Nephron progenitor cell (in vitro differentiated cells): ENCODE measurements around the gene LIMK1.

ENCODE experiments used
- DNase-seq: peaks from one replicate; pipeline ENCODE4 v3.0.0; 2021
- H3K27ac Mint-ChIP-seq: 2 replicates; pipeline ENCODE4 v1.8.0; 2021; ENCODE audit warnings: mild to moderate bottlenecking, moderate library complexity, mixed read lengths
- H3K27me3 Mint-ChIP-seq: 2 replicates; pipeline ENCODE4 v1.8.0; 2021; ENCODE audit warnings: mild to moderate bottlenecking, low read depth, mixed read lengths; ENCODE audit not compliant: poor library complexity
- H3K36me3 Mint-ChIP-seq: 2 replicates; pipeline ENCODE4 v1.8.0; 2021; ENCODE audit warnings: low read depth, mixed read lengths
- H3K4me1 Mint-ChIP-seq: 2 replicates; pipeline ENCODE4 v1.8.0; 2021; ENCODE audit warnings: mixed read lengths
- H3K4me3 Mint-ChIP-seq: 2 replicates; pipeline ENCODE4 v1.8.0; 2021; ENCODE audit warnings: mild to moderate bottlenecking, moderate library complexity, mixed read lengths
- H3K9me3 Mint-ChIP-seq: 2 replicates; pipeline ENCODE4 v1.8.0; 2021; ENCODE audit warnings: mild to moderate bottlenecking, moderate library complexity, mixed read lengths
- CTCF ChIP-seq: fragments of 200-600 bp; sonication (generic); IDR thresholded peaks from 2 replicates; pipeline ENCODE4 v1.5.0; 2021; ENCODE audit warnings: antibody characterized with exemption

Gene LIMK1

GRCh38 chr7:74058486-74058885 is 25.1 kb upstream of the LIMK1 start:
- Mint-ChIP-seq H3K27ac (no peak overlapping the region), H3K27me3 (peaks cover 21% of the 10 kb centered on the region), H3K4me1 (no peaks in the 10 kb centered on the region), H3K4me3 (no peak overlapping the region), H3K36me3 (no peaks in the 10 kb centered on the region), H3K9me3 (no peaks in the 10 kb centered on the region)
- DNase-seq = no peak
- no peak for TF ChIP-seq CTCF

GRCh38 chr7:74059037-74059436 is 24.6 kb upstream of the LIMK1 start:
- Mint-ChIP-seq H3K9me3 (no peaks in the 10 kb centered on the region), H3K27me3 (peaks cover 21% of the 10 kb centered on the region), H3K4me3 (no peak overlapping the region), H3K27ac (no peak overlapping the region), H3K36me3 (no peaks in the 10 kb centered on the region), H3K4me1 (no peaks in the 10 kb centered on the region)
- DNase-seq = no peak
- no peak for TF ChIP-seq CTCF

- no peaks in the 10 kb centered on the region for H3K4me1 Mint-ChIP-seq
- DNase-seq = no peak
- no peak for TF ChIP-seq CTCF
- no peak overlapping the region for H3K4me3 Mint-ChIP-seq
- peaks cover 16% of the 10 kb centered on the region for H3K27me3 Mint-ChIP-seq
- no peak overlapping the region for H3K27ac Mint-ChIP-seq
- no peaks in the 10 kb centered on the region for H3K36me3 Mint-ChIP-seq
- H3K9me3 Mint-ChIP-seq = no peaks in the 10 kb centered on the region
These were observed 23.7 kb upstream of the LIMK1 start for GRCh38 chr7:74059681-74060588.

- Mint-ChIP-seq H3K36me3 (no peaks in the 10 kb centered on the region), H3K27me3 (peaks cover 14% of the 10 kb centered on the region), H3K4me3 (no peak overlapping the region), H3K27ac (no peak overlapping the region), H3K4me1 (no peaks in the 10 kb centered on the region), H3K9me3 (no peaks in the 10 kb centered on the region)
- no peak for TF ChIP-seq CTCF
- no peak for DNase-seq
These were observed 21.6 kb upstream of the LIMK1 start for GRCh38 chr7:74061840-74062539.

- H3K4me1 Mint-ChIP-seq = peaks cover 3% of the 10 kb centered on the region
- no peak for TF ChIP-seq CTCF
- no peak for DNase-seq
- H3K4me3 Mint-ChIP-seq = no peak overlapping the region
- no peak overlapping the region for H3K27ac Mint-ChIP-seq
- H3K9me3 Mint-ChIP-seq = no peaks in the 10 kb centered on the region
- H3K27me3 Mint-ChIP-seq = peaks cover 8% of the 10 kb centered on the region
- no peaks in the 10 kb centered on the region for H3K36me3 Mint-ChIP-seq
These were observed 20.4 kb upstream of the LIMK1 start for GRCh38 chr7:74063223-74063641.
